HG03175 (cell line): ENCODE measurements around the gene SIGLEC9.
A peak's percentile ranks its signal among the peaks of the same experiment; 100 is the strongest.

Experiments
- ATAC-seq: cut with Tn5 transposase; IDR thresholded peaks from one replicate; pipeline ENCODE4 v1.9.1; 2021; ENCODE audit warnings: mild to moderate bottlenecking, moderate library complexity; ENCODE audit not compliant: unreplicated experiment

SIGLEC9 gene

GRCh38 chr19:51096473-51097165 is 28.1 kb upstream of the SIGLEC9 start:
- no peak for ATAC-seq

GRCh38 chr19:51097166-51097738 is 27.5 kb upstream of the SIGLEC9 start:
- no peak for ATAC-seq

GRCh38 chr19:51097796-51098195 is 26.9 kb upstream of the SIGLEC9 start:
- no peak for ATAC-seq

GRCh38 chr19:51098365-51099046 is 26.2 kb upstream of the SIGLEC9 start:
- ATAC-seq, result no peak

- no peak for ATAC-seq
Measured at GRCh38 chr19:51099047-51099382, 25.7 kb upstream of the SIGLEC9 start.

GRCh38 chr19:51100601-51101000 is 24.1 kb upstream of the SIGLEC9 start:
- ATAC-seq, result no peak

- no peak for ATAC-seq
Measured at GRCh38 chr19:51101171-51101865, 23.4 kb upstream of the SIGLEC9 start.

- ATAC-seq, result no peak
Measured at GRCh38 chr19:51102991-51103390, 21.7 kb upstream of the SIGLEC9 start.

- ATAC-seq, result no peak
Measured at GRCh38 chr19:51103926-51104341, 20.8 kb upstream of the SIGLEC9 start.

GRCh38 chr19:51107406-51108065 is 17.2 kb upstream of the SIGLEC9 start:
- no peak for ATAC-seq

- ATAC-seq, result peak; percentile 96
Measured at GRCh38 chr19:51108066-51108804, 16.5 kb upstream of the SIGLEC9 start, which contains the start of gene CTU1. Gene CTU1 (minus strand): TSS chr19:51108409. CDS start chr19:51104569, 3,840 bp downstream.

- peak; percentile 27 for ATAC-seq
Measured at GRCh38 chr19:51108805-51109146, 15.9 kb upstream of the SIGLEC9 start.

- no peak for ATAC-seq
Measured at GRCh38 chr19:51110666-51110971, 14.1 kb upstream of the SIGLEC9 start.

- ATAC-seq, result no peak
Measured at GRCh38 chr19:51111606-51112005, 13.1 kb upstream of the SIGLEC9 start.

GRCh38 chr19:51114087-51114729 is 10.5 kb upstream of the SIGLEC9 start:
- ATAC-seq, result no peak

GRCh38 chr19:51116736-51117286 is 7.9 kb upstream of the SIGLEC9 start:
- ATAC-seq, result no peak

- ATAC-seq, result no peak
Measured at GRCh38 chr19:51119101-51119500, 5.6 kb upstream of the SIGLEC9 start.

- ATAC-seq, result no peak
Measured at GRCh38 chr19:51119611-51120010, 5.1 kb upstream of the SIGLEC9 start.

- ATAC-seq, result no peak
Measured at GRCh38 chr19:51120160-51120559, 4.5 kb upstream of the SIGLEC9 start.

- ATAC-seq, result no peak
Measured at GRCh38 chr19:51121257-51121656, 3.4 kb upstream of the SIGLEC9 start.
